ENCODE data around the gene LMOD3. TPM values are rescaled to one million over a fixed set of nuclear protein-coding genes. Genes with fewer than 3 reads are reported as not detected.

The LMOD3 gene
- total and polyA plus RNA-seq, 9 of the 15 experiments (the other 6 are each of a cell fraction or from before 2014, with no cell fraction given): 0.03 TPM; not detected in 8

- intact Hi-C loops (cut with micrococcal nuclease): no loop called here
- CTCF ChIA-PET (ENCODE audit: low intra/inter-chr PET ratio): no interaction called here
- no peak overlapping the region for H3K4me2 ChIP-seq (ENCODE audit: insufficient read depth, low read length)
- H3K4me3 ChIP-seq: no peak overlapping the region
- no peak for DNase-seq (ENCODE audit: extremely low read depth in 1 of 4, low spot score in 3 of 4)
- no peaks in the 10 kb centered on the region for H4K20me1 ChIP-seq (replicated peaks; ENCODE audit: control insufficient read depth, insufficient read depth, low read length)
- H3K9me1 ChIP-seq (ENCODE audit: control insufficient read depth, insufficient read depth, low read length): no peaks in the 10 kb centered on the region
- POLR2A ChIA-PET: no interaction called here
- FAIRE-seq: no peak
- no peaks in the 10 kb centered on the region; a peak in 1 of 5 replicates for H3K27me3 ChIP-seq (ENCODE audit: control insufficient read depth in 2 of 2, insufficient read depth in 2 of 2, low read length in 2 of 2)
- H2AFZ ChIP-seq (ENCODE audit: low read depth, low read length): no peak overlapping the region
- no peaks in the 10 kb centered on the region for H3K79me2 ChIP-seq (ENCODE audit: control insufficient read depth, insufficient read depth, low read length)
- ATAC-seq: no peak
- BruUV-seq (replicated peaks): no TSS peak
- H3K9ac ChIP-seq (ENCODE audit: insufficient read depth in 1 of 2, low read depth in 2 of 2, low read length in 2 of 2): no peak overlapping the region
- TF ChIP-seq SNIP1 (IDR thresholded peaks at IDR 0.05; ENCODE audit: low read depth) (no peak), NR2C1 (IDR thresholded peaks at IDR 0.05) (no peak), NR2C1 (tag; IDR thresholded peaks at IDR 0.05) (peak; percentile 11; the same call in 1 of the 2 replicates), CEBPG (CRISPR knock-in tag; IDR thresholded peaks at IDR 0.05) (no peak), CEBPG (tag; conservative IDR thresholded peaks at IDR 0.05 in 1 of 2, IDR thresholded peaks at IDR 0.05 in 1 of 2) (peak; percentile 46 to 55; a peak in 3 of 4 replicates), NR0B1 (IDR thresholded peaks at IDR 0.05; ENCODE audit: partially characterized antibody) (no peak), CEBPB (tag; IDR thresholded peaks at IDR 0.05) (peak; percentile 58; the same call in 1 of the 2 replicates), MECOM (CRISPR knock-in tag; IDR thresholded peaks at IDR 0.05) (peak; percentile 77), NFE2L1 (tag; IDR thresholded peaks at IDR 0.05; ENCODE audit: borderline replicate concordance, low read depth) (no peak), POLR3A (IDR thresholded peaks at IDR 0.05; ENCODE audit: borderline replicate concordance, extremely low read depth, insufficient read depth, insufficient read length) (no peak)
- no peaks in the 10 kb centered on the region for H3K9me3 ChIP-seq (replicated peaks; ENCODE audit: control insufficient read depth, insufficient read depth, low read depth, low read length)
- no peaks in the 10 kb centered on the region for H3K4me1 ChIP-seq (replicated peaks in 1 of 2; ENCODE audit: control insufficient read depth in 2 of 2, insufficient read depth in 2 of 2, low read length in 2 of 2)
- no peaks in the 10 kb centered on the region for H3K36me3 ChIP-seq (ENCODE audit: control insufficient read depth, insufficient read depth, low read length)
- WGBS (ENCODE audit: insufficient coverage, low coverage, missing lambda C conversion rate): 12% methylated on average over 2 of the region's 2 CpGs
- in situ Hi-C loops (cut with MboI): no loop called here
- no peak overlapping the region for H3K27ac ChIP-seq (ENCODE audit: extremely low read depth, low read depth, low read length)
These were observed 4.6 kb upstream of the LMOD3 start for GRCh38 chr3:69126999-69127398.

All from K562 (cell line).